DMS153 treated with DMSO at 0.1 percent for 48 hours (cell line): ENCODE measurements around the gene TENM4.
"Not testable (repeated sequence)": the region's sequence is repeated elsewhere in the genome, so short reads cannot be mapped to it uniquely, and the experiment has no call there.

Experiments
- DNase-seq: peaks from one replicate; lab custom pipeline; 2025; ENCODE audit not compliant: unreplicated experiment; lab: John Stamatoyannopoulos, UW

Gene TENM4

GRCh38 chr11:79220171-79220570 is 220.7 kb downstream of the TENM4 start:
- DNase-seq: no peak

- DNase-seq: no peak
These were observed 221.4 kb downstream of the TENM4 start for GRCh38 chr11:79219186-79220045.

GRCh38 chr11:79212741-79213190 is 228.1 kb downstream of the TENM4 start:
- DNase-seq: no peak

GRCh38 chr11:79209540-79210266 is 231.1 kb downstream of the TENM4 start:
- DNase-seq: no peak

- DNase-seq: no peak
These were observed 232.7 kb downstream of the TENM4 start for GRCh38 chr11:79208126-79208525.

GRCh38 chr11:79206951-79207350 is 233.9 kb downstream of the TENM4 start:
- no peak for DNase-seq

- DNase-seq: no peak
These were observed 235.0 kb downstream of the TENM4 start for GRCh38 chr11:79205786-79206185.

- DNase-seq: no peak
These were observed 239.0 kb downstream of the TENM4 start for GRCh38 chr11:79201677-79202347.

- DNase-seq: no peak
These were observed 240.3 kb downstream of the TENM4 start for GRCh38 chr11:79200398-79201070.

GRCh38 chr11:79199729-79200354 is 241.0 kb downstream of the TENM4 start:
- no peak for DNase-seq

GRCh38 chr11:79198898-79199250 is 242.0 kb downstream of the TENM4 start:
- no peak for DNase-seq

- no peak for DNase-seq
These were observed 242.5 kb downstream of the TENM4 start for GRCh38 chr11:79198203-79198897.

GRCh38 chr11:79196950-79197349 is 243.9 kb downstream of the TENM4 start:
- DNase-seq: no peak

- DNase-seq: no peak
These were observed 245.6 kb downstream of the TENM4 start for GRCh38 chr11:79195209-79195608.

- DNase-seq: no peak
These were observed 247.0 kb downstream of the TENM4 start for GRCh38 chr11:79193663-79194310.

GRCh38 chr11:79192836-79193235 is 248.0 kb downstream of the TENM4 start:
- DNase-seq: no peak

- not testable (repeated sequence) for DNase-seq
These were observed 249.1 kb downstream of the TENM4 start for GRCh38 chr11:79191716-79192115.

GRCh38 chr11:79190553-79190952 is 250.3 kb downstream of the TENM4 start:
- DNase-seq: not testable (repeated sequence)

GRCh38 chr11:79189601-79190000 is 251.2 kb downstream of the TENM4 start:
- DNase-seq: no peak

- no peak for DNase-seq
These were observed 251.8 kb downstream of the TENM4 start for GRCh38 chr11:79189055-79189454.
